ENCODE data around the gene MYOZ2. TPM values are rescaled to one million over a fixed set of nuclear protein-coding genes. Genes with fewer than 3 reads are reported as not detected.
"Not testable (repeated sequence)": the region's sequence is repeated elsewhere in the genome, so short reads cannot be mapped to it uniquely, and the experiment has no call there.

The MYOZ2 gene
- total and polyA plus RNA-seq, 2 of the 4 experiments (the other 2 are of a cell fraction): 0.17 to 0.18 TPM

GRCh38 chr4:119173729-119174361 lies 38.2 kb downstream of the MYOZ2 start:
- H3K27ac ChIP-seq (ENCODE audit: insufficient read depth, low read length); H4K91ac ChIP-seq (ENCODE audit: insufficient read depth, low read depth, low read length); H2AFZ ChIP-seq (replicated peaks; ENCODE audit: low read length, poor library complexity); DNase-seq; H3K14ac ChIP-seq (replicated peaks; ENCODE audit: low read depth, low read length); H3K23ac ChIP-seq (ENCODE audit: low read depth, low read length); H3K4me3 ChIP-seq (ENCODE audit: insufficient read depth, low read depth, low read length); H2BK5ac ChIP-seq (ENCODE audit: low read depth, low read length, poor library complexity, severe bottlenecking); H3K9ac ChIP-seq (ENCODE audit: low read depth, low read length); intact Hi-C loops (cut with micrococcal nuclease); H2BK120ac ChIP-seq (ENCODE audit: low read depth, low read length); H3K18ac ChIP-seq (ENCODE audit: low read depth, low read length); H4K5ac ChIP-seq (ENCODE audit: low read depth, low read length); CTCF ChIA-PET; H3K27me3 ChIP-seq (ENCODE audit: control insufficient read depth, insufficient read depth, low read length); H3K4me1 ChIP-seq (ENCODE audit: control insufficient read depth, insufficient read depth, low read length); H2BK15ac ChIP-seq (ENCODE audit: low read depth, low read length); H3K79me1 ChIP-seq (ENCODE audit: low read depth in 1 of 2, low read length in 2 of 2); dilution Hi-C loops (cut with HindIII; ENCODE audit: low sequenced_read_pairs, unreplicated experiment); H4K8ac ChIP-seq (ENCODE audit: low read depth in 2 of 2, low read length in 2 of 2); H3K4me2 ChIP-seq (ENCODE audit: low read depth, low read length); H3K36me3 ChIP-seq (ENCODE audit: control insufficient read depth, insufficient read depth, low read length); H3K56ac ChIP-seq (ENCODE audit: extremely low read depth, insufficient read depth, low read length); H3K4ac ChIP-seq (ENCODE audit: low read depth, low read length); ATAC-seq (ENCODE audit: low read depth); H4K20me1 ChIP-seq (ENCODE audit: insufficient read depth, low read length); H2BK20ac ChIP-seq (ENCODE audit: low read depth, low read length); BruUV-seq (replicated peaks); in situ Hi-C loops (cut with MboI; ENCODE audit: low sequenced_read_pairs); H2AK9ac ChIP-seq (replicated peaks; ENCODE audit: low read depth, low read length, poor library complexity); H3K9me3 ChIP-seq (ENCODE audit: control insufficient read depth, insufficient read depth, low read length); H2AK5ac ChIP-seq (ENCODE audit: low read depth, low read length); H3K9me1 ChIP-seq (ENCODE audit: insufficient read depth, low read length); POLR2A ChIA-PET (ENCODE audit: unreplicated experiment): not testable (repeated sequence)
- 87% methylated on average over 13 of the region's 30 CpGs; no CpG with 5 or more reads in 1 of the 2 experiments for WGBS, 2 experiments (ENCODE audit: extremely low coverage in 2 of 2, insufficient read length in 1 of 2)
